ENCODE data around the gene LRRC18.

LRRC18 gene

DNA sequence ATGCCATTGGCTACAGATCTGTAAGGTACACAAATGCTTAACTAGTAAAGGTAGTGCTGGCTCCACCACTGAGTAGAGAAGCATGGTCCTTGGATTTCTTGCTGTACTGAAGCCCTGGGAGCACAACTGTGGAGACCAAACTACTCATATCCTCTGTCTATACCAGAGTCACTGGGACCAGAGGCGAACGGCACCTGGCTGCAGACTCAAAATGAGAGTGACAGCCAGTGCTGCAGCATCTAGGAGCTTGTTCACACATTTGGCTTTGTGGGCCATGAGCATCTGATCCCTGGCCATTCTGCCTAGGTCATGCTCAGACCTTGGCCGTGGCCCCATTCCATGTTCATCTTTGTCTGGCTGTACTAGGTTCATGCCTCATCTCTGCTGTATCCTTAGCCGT, 31.9 kb downstream of the LRRC18 start (continued):
- TF ChIP-seq, protein P1, sequence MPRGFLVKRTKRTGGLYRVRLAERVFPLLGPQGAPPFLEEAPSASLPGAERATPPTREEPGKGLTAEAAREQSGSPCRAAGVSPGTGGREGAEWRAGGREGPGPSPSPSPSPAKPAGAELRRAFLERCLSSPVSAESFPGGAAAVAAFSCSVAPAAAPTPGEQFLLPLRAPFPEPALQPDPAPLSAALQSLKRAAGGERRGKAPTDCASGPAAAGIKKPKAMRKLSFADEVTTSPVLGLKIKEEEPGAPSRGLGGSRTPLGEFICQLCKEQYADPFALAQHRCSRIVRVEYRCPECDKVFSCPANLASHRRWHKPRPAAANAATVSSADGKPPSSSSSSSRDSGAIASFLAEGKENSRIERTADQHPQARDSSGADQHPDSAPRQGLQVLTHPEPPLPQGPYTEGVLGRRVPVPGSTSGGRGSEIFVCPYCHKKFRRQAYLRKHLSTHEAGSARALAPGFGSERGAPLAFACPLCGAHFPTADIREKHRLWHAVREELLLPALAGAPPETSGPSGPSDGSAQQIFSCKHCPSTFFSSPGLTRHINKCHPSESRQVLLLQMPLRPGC (tag by site-specific recombination; IDR thresholded peaks at IDR 0.05) = no peak
- TF ChIP-seq, protein P2, sequence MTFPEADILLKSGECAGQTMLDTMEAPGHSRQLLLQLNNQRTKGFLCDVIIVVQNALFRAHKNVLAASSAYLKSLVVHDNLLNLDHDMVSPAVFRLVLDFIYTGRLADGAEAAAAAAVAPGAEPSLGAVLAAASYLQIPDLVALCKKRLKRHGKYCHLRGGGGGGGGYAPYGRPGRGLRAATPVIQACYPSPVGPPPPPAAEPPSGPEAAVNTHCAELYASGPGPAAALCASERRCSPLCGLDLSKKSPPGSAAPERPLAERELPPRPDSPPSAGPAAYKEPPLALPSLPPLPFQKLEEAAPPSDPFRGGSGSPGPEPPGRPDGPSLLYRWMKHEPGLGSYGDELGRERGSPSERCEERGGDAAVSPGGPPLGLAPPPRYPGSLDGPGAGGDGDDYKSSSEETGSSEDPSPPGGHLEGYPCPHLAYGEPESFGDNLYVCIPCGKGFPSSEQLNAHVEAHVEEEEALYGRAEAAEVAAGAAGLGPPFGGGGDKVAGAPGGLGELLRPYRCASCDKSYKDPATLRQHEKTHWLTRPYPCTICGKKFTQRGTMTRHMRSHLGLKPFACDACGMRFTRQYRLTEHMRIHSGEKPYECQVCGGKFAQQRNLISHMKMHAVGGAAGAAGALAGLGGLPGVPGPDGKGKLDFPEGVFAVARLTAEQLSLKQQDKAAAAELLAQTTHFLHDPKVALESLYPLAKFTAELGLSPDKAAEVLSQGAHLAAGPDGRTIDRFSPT (tag by site-specific recombination; IDR thresholded peaks at IDR 0.05) = no peak
- TF ChIP-seq ZNF664 (tag by site-specific recombination; IDR thresholded peaks at IDR 0.05) (no peak), MZF1 (tag by site-specific recombination; IDR thresholded peaks at IDR 0.05; ENCODE audit: borderline replicate concordance) (no peak)

DNA sequence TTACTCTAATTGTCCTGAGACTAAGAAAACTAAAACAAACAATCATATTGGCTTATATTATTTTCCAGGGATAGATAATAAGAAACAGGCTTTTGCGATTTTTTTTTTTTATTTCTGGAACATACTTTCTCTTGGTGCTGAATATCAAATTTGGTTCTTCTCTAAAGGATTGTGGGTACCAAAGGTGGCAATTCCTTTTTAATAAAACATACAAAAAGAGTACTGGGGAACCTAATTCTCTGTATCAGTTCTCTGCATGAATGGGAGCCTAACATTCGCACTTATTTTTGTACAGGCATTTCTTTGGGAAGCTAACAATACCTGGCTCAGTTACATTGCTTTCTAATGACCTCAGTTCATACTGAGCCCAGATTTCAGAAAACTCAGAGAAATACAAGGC, 32.8 kb downstream of the LRRC18 start:
- H3K4me1 ChIP-seq (ENCODE audit: control insufficient read depth, insufficient read depth, low read length) = no peaks in the 10 kb centered on the region
- TF ChIP-seq, protein P3, sequence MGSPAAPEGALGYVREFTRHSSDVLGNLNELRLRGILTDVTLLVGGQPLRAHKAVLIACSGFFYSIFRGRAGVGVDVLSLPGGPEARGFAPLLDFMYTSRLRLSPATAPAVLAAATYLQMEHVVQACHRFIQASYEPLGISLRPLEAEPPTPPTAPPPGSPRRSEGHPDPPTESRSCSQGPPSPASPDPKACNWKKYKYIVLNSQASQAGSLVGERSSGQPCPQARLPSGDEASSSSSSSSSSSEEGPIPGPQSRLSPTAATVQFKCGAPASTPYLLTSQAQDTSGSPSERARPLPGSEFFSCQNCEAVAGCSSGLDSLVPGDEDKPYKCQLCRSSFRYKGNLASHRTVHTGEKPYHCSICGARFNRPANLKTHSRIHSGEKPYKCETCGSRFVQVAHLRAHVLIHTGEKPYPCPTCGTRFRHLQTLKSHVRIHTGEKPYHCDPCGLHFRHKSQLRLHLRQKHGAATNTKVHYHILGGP (tag by site-specific recombination; IDR thresholded peaks at IDR 0.05) = no peak
- TF ChIP-seq ZBTB7A (tag by site-specific recombination; IDR thresholded peaks at IDR 0.05; ENCODE audit: low read depth) (no peak), ZNF623 (tag by site-specific recombination; IDR thresholded peaks at IDR 0.05) (no peak), ZNF549 (tag by site-specific recombination; IDR thresholded peaks at IDR 0.05) (no peak), ZNF610 (tag by site-specific recombination; IDR thresholded peaks at IDR 0.05; ENCODE audit: borderline replicate concordance) (no peak), SP7 (tag by site-specific recombination; IDR thresholded peaks at IDR 0.05) (no peak), YY2 (tag by site-specific recombination; IDR thresholded peaks at IDR 0.05) (no peak), ZNF658 (tag by site-specific recombination; IDR thresholded peaks at IDR 0.05) (no peak)
- TF ChIP-seq, protein P4, sequence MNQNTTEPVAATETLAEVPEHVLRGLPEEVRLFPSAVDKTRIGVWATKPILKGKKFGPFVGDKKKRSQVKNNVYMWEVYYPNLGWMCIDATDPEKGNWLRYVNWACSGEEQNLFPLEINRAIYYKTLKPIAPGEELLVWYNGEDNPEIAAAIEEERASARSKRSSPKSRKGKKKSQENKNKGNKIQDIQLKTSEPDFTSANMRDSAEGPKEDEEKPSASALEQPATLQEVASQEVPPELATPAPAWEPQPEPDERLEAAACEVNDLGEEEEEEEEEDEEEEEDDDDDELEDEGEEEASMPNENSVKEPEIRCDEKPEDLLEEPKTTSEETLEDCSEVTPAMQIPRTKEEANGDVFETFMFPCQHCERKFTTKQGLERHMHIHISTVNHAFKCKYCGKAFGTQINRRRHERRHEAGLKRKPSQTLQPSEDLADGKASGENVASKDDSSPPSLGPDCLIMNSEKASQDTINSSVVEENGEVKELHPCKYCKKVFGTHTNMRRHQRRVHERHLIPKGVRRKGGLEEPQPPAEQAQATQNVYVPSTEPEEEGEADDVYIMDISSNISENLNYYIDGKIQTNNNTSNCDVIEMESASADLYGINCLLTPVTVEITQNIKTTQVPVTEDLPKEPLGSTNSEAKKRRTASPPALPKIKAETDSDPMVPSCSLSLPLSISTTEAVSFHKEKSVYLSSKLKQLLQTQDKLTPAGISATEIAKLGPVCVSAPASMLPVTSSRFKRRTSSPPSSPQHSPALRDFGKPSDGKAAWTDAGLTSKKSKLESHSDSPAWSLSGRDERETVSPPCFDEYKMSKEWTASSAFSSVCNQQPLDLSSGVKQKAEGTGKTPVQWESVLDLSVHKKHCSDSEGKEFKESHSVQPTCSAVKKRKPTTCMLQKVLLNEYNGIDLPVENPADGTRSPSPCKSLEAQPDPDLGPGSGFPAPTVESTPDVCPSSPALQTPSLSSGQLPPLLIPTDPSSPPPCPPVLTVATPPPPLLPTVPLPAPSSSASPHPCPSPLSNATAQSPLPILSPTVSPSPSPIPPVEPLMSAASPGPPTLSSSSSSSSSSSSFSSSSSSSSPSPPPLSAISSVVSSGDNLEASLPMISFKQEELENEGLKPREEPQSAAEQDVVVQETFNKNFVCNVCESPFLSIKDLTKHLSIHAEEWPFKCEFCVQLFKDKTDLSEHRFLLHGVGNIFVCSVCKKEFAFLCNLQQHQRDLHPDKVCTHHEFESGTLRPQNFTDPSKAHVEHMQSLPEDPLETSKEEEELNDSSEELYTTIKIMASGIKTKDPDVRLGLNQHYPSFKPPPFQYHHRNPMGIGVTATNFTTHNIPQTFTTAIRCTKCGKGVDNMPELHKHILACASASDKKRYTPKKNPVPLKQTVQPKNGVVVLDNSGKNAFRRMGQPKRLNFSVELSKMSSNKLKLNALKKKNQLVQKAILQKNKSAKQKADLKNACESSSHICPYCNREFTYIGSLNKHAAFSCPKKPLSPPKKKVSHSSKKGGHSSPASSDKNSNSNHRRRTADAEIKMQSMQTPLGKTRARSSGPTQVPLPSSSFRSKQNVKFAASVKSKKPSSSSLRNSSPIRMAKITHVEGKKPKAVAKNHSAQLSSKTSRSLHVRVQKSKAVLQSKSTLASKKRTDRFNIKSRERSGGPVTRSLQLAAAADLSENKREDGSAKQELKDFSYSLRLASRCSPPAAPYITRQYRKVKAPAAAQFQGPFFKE (tag by site-specific recombination; IDR thresholded peaks at IDR 0.05; ENCODE audit: borderline replicate concordance) = no peak
- TF ChIP-seq, protein P5, sequence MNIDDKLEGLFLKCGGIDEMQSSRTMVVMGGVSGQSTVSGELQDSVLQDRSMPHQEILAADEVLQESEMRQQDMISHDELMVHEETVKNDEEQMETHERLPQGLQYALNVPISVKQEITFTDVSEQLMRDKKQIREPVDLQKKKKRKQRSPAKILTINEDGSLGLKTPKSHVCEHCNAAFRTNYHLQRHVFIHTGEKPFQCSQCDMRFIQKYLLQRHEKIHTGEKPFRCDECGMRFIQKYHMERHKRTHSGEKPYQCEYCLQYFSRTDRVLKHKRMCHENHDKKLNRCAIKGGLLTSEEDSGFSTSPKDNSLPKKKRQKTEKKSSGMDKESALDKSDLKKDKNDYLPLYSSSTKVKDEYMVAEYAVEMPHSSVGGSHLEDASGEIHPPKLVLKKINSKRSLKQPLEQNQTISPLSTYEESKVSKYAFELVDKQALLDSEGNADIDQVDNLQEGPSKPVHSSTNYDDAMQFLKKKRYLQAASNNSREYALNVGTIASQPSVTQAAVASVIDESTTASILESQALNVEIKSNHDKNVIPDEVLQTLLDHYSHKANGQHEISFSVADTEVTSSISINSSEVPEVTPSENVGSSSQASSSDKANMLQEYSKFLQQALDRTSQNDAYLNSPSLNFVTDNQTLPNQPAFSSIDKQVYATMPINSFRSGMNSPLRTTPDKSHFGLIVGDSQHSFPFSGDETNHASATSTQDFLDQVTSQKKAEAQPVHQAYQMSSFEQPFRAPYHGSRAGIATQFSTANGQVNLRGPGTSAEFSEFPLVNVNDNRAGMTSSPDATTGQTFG (tag by site-specific recombination; IDR thresholded peaks at IDR 0.05; ENCODE audit: borderline replicate concordance) = no peak
- TF ChIP-seq, protein P6, sequence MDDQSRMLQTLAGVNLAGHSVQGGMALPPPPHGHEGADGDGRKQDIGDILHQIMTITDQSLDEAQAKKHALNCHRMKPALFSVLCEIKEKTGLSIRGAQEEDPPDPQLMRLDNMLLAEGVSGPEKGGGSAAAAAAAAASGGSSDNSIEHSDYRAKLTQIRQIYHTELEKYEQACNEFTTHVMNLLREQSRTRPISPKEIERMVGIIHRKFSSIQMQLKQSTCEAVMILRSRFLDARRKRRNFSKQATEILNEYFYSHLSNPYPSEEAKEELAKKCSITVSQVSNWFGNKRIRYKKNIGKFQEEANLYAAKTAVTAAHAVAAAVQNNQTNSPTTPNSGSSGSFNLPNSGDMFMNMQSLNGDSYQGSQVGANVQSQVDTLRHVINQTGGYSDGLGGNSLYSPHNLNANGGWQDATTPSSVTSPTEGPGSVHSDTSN (CRISPR knock-in tag; IDR thresholded peaks at IDR 0.05) = no peak
- CTCF ChIA-PET = interaction anchor here (0.8 to 2.7 kb wide), 3 partner anchors 72 to 250 kb away, joined by 3 to 10 read pairs (median 4); no protein-coding TSS in a partner anchor

More for the DNA sequence above, 32.8 kb downstream of the LRRC18 start:
- Histone ChIP-seq H3K36me3 (ENCODE audit: control insufficient read depth in 2 of 2, insufficient read depth in 1 of 2, low read length in 2 of 2) (no peaks in the 10 kb centered on the region), H3K27ac (ENCODE audit: extremely low read depth, low read depth, low read length) (no peak overlapping the region), H3K4me3 (ENCODE audit: low read depth, low read length) (no peak overlapping the region), H3K9me3 (ENCODE audit: control insufficient read depth, insufficient read depth, low read depth, low read length) (no peaks in the 10 kb centered on the region)
- POLR2A ChIA-PET = no interaction called here

Data from HEK293 (cell line).